Chondrocyte (in vitro differentiated cells): ENCODE data around the gene ECEL1. TPM values are rescaled to one million over a fixed set of nuclear protein-coding genes. Genes with fewer than 3 reads are reported as not detected.
A peak's percentile ranks its signal among the peaks of the same experiment; 100 is the strongest.
"Not testable (repeated sequence)": the region's sequence is repeated elsewhere in the genome, so short reads cannot be mapped to it uniquely, and the experiment has no call there.

ENCODE experiments used
- DNase-seq: peaks from one replicate; pipeline ENCODE4 v3.0.0; 2021; ENCODE audit warnings: mixed read lengths, low spot score
- H3K27ac Mint-ChIP-seq: one replicate; pipeline ENCODE4 v1.8.0; 2021; ENCODE audit warnings: mild to moderate bottlenecking, moderate library complexity, mixed read lengths; ENCODE audit not compliant: unreplicated experiment
- H3K27me3 Mint-ChIP-seq: 2 replicates; pipeline ENCODE4 v1.8.0; 2021; ENCODE audit warnings: low read depth, mixed read lengths
- H3K36me3 Mint-ChIP-seq: 2 replicates; pipeline ENCODE4 v1.8.0; 2021; ENCODE audit warnings: low read depth, mixed read lengths
- H3K4me1 Mint-ChIP-seq: 2 replicates; pipeline ENCODE4 v1.8.0; 2021; ENCODE audit warnings: low read depth, mild to moderate bottlenecking, mixed read lengths
- H3K4me3 Mint-ChIP-seq: one replicate; pipeline ENCODE4 v1.8.0; 2021; ENCODE audit warnings: mild to moderate bottlenecking, moderate library complexity, mixed read lengths; ENCODE audit not compliant: unreplicated experiment
- H3K9me3 Mint-ChIP-seq: 2 replicates; pipeline ENCODE4 v1.8.0; 2021; ENCODE audit warnings: low read depth, mixed read lengths
- total RNA-seq: library from RNA; stranded (reverse); gene quantifications from 3 replicates; pipeline ENCODE4 v1.2.1, GENCODE V29; 2021
- TF ChIP-seq, protein P1 (sequence below): fragments of 200-600 bp; sonication (generic); IDR thresholded peaks from 2 replicates; pipeline ENCODE4 v1.5.0; 2021; ENCODE audit warnings: antibody characterized with exemption, mild to moderate bottlenecking, moderate library complexity

Gene ECEL1
- total RNA-seq, 1 donor from 2014 or later: 0.12 TPM

DNA sequence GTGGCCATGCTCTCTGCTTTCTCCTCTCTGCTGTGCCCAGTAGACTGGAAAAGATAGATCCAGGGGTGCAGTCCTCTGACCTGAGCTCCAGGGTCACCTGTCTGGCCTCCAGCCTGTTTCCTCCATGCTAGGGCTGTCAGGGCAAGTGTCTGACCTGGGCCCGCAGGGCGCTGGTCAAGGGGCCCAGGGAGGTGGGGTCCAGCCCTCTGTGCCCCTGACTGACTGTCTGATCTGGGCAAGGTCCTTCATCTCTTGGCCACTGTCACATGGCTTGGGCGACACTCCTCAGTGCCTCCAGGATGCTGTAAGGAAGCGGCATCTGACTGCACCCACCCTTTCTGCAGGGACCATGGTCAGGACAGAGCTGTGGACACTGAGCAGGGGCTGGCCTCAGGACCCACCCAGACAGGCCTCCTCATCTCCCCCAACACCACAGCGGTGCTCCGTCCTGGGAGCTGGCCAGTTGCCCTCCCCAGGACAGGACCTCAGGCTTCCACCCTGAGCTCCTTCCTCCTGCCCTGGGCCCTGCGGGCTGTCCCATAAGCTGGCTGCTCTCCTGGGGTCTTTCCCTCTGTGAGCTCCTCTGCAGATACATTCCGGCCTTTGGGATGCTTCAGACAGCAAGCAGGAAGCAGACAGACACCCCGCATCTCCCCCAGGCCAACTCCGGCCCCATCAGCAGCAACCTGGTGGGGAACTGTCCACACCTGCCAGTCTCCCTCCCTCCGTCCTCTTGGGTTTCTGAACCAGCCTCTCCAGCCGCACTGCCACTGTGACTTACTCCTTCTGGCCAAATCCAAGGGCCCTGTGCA is 52.9 kb downstream of the ECEL1 start:
- no peaks in the 10 kb centered on the region for H3K36me3 Mint-ChIP-seq
- H3K27me3 Mint-ChIP-seq: peaks cover 11% of the 10 kb centered on the region
- no peak overlapping the region for H3K27ac Mint-ChIP-seq
- H3K4me1 Mint-ChIP-seq: no peaks in the 10 kb centered on the region
- TF ChIP-seq, protein P1, sequence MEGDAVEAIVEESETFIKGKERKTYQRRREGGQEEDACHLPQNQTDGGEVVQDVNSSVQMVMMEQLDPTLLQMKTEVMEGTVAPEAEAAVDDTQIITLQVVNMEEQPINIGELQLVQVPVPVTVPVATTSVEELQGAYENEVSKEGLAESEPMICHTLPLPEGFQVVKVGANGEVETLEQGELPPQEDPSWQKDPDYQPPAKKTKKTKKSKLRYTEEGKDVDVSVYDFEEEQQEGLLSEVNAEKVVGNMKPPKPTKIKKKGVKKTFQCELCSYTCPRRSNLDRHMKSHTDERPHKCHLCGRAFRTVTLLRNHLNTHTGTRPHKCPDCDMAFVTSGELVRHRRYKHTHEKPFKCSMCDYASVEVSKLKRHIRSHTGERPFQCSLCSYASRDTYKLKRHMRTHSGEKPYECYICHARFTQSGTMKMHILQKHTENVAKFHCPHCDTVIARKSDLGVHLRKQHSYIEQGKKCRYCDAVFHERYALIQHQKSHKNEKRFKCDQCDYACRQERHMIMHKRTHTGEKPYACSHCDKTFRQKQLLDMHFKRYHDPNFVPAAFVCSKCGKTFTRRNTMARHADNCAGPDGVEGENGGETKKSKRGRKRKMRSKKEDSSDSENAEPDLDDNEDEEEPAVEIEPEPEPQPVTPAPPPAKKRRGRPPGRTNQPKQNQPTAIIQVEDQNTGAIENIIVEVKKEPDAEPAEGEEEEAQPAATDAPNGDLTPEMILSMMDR: no peak
- no peak overlapping the region for H3K4me3 Mint-ChIP-seq
- H3K9me3 Mint-ChIP-seq: no peaks in the 10 kb centered on the region
- no peak for DNase-seq

DNA sequence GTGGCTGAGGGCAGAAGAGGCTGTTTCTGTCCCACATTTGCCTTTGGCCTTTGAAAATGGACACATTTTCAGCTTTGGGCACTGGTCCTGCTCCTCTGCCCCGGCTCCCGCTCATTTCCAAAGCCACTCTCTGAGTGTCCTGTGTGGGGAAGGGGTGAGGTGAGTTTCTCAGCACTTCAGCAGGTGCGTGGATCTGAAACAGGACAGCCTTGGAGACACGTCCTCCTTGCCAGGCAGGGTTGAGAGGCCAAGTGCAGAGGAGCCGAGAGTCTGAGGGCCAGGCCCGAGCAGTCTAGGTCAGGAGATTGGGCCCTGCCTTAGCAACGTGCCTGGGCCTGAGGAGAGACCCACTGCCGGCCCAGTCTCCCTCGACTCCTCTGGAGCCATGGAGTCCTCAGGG is 53.5 kb downstream of the ECEL1 start:
- Mint-ChIP-seq H3K4me3 (no peak overlapping the region), H3K4me1 (no peaks in the 10 kb centered on the region), H3K27me3 (peaks cover 11% of the 10 kb centered on the region), H3K27ac (no peak overlapping the region), H3K36me3 (no peaks in the 10 kb centered on the region), H3K9me3 (no peaks in the 10 kb centered on the region)
- DNase-seq: no peak
- TF ChIP-seq, protein P1: no peak

DNA sequence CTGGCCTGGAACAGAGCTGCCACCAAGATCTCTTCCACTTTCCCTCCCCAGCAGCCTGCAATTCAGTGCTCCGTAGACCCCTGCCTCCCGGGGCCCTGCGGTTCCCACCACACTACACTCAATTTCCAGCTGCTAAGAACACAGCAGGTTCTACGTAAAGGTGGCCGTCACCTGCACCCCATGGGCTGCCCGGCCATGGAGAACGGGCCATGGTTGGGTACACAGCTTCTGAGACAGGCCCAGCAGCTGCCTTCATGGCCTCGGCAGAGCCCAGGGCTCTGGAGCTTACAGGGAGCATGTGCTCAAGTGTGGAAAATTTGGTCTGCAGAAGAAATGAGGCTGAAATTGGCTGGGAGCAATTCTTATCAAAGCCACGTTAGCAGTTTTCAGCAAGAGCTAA is 54.0 kb downstream of the ECEL1 start:
- H3K27ac Mint-ChIP-seq, H3K4me3 Mint-ChIP-seq, H3K9me3 Mint-ChIP-seq, DNase-seq, H3K36me3 Mint-ChIP-seq, H3K4me1 Mint-ChIP-seq: not testable (repeated sequence)
- peaks cover 11% of the 10 kb centered on the region for H3K27me3 Mint-ChIP-seq

DNA sequence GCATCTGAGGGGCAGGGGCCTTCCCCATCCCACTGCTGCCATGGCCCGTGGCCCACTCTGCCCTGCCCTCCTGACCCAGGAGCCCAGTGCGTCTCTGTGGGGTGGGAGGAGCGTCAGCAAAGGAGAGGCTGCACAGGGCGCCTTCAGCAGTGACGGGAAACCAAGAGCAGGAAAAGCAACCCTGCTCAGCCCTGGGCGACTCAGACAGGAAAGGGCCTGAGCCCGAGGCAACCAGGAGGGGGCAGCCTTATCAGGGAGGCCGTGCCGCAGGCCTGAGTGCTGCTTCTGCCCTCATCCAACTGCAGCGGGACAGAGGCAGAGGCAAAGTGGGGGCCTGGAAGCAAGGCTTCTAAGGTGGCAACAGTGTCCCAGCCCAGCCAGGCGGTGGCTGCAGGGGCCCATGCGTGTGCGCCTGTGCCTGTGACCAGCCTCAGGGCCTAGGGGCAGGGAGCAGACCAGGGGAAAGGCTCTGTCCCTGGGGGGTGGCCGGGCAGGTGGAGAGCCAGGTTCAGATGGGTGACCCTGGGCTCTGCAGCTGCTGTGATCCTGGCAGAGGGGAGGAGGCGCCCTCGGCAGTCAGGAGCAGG is 54.9 kb downstream of the ECEL1 start:
- no peaks in the 10 kb centered on the region for H3K36me3 Mint-ChIP-seq
- no peak overlapping the region for H3K27ac Mint-ChIP-seq
- H3K4me3 Mint-ChIP-seq: no peak overlapping the region
- TF ChIP-seq, protein P1: peak; percentile 31
- peaks cover 6% of the 10 kb centered on the region for H3K27me3 Mint-ChIP-seq
- H3K4me1 Mint-ChIP-seq: no peaks in the 10 kb centered on the region
- no peaks in the 10 kb centered on the region for H3K9me3 Mint-ChIP-seq
- DNase-seq: no peak

DNA sequence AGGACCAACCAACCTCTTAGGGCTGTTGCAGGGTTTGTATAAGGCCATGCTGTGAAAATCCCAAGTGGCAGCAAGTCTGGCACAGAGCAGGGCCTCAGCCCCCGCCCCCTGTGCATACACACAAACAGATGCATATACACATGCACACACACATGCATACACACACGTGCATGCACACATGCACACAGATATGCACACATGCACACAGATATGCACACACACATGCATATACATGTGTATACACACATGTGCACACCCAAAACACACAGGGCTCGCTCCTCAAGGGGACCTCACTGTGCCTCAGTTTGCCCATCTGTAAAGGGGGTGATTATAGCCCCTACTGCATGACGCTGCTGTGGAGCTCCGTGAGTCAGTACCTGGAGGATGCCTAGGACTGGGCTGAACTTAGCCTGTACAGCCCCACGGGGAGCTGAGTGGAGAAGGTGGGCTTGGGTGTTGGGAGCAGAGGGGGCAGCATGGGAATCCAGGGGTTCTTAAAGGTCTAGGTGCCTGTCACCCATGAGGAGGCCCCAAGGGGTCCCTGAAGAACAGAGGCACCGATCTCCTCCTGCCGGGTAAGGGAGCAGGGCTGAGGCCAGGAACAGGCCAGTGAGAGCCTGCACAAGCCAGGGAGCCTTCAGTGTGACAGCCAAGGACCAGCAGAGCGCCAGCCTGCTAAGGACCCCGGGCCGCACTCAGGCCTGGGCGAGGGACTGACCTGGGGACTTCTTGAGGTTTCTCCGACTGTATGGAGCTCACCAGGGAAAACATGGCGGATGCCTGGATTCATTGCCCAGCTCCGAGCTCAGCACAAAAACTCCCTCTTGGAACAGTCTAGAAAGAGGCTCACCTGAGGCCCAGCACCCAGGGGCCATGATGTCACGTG is 55.7 kb downstream of the ECEL1 start:
- H3K4me3 Mint-ChIP-seq: no peak overlapping the region
- H3K9me3 Mint-ChIP-seq: no peaks in the 10 kb centered on the region
- H3K27me3 Mint-ChIP-seq: peaks cover 5% of the 10 kb centered on the region
- H3K36me3 Mint-ChIP-seq: no peaks in the 10 kb centered on the region
- H3K27ac Mint-ChIP-seq: no peak overlapping the region
- no peaks in the 10 kb centered on the region for H3K4me1 Mint-ChIP-seq
- DNase-seq: no peak
- TF ChIP-seq, protein P1: no peak

Other genes with a start within 250 kb of the ECEL1 start
- not detected in 3 replicates for gene ALPP, start 109.1 kb downstream of the ECEL1 start, total RNA-seq
- not detected in 3 replicates for gene ALPG, start 81.0 kb downstream of the ECEL1 start, total RNA-seq
- gene ALPI, start 31.7 kb downstream of the ECEL1 start, total RNA-seq: not detected in 3 replicates
- gene PRSS56, start 32.6 kb upstream of the ECEL1 start, total RNA-seq: not detected in 3 replicates
- not detected in 3 replicates for gene CHRND, start 38.3 kb upstream of the ECEL1 start, total RNA-seq
- gene CHRNG, start 51.9 kb upstream of the ECEL1 start, total RNA-seq: not detected in 3 replicates
- 3.2 to 6.7 TPM (median 3.3 TPM) in 3 replicates for gene TIGD1, start 62.7 kb upstream of the ECEL1 start, total RNA-seq
- gene EIF4E2, start 62.9 kb upstream of the ECEL1 start, total RNA-seq: 87.1 to 95.7 TPM (median 89.3 TPM) in 3 replicates
- gene EFHD1, start 145.8 kb upstream of the ECEL1 start, total RNA-seq: 109 to 178 TPM (median 175 TPM) in 3 replicates
- gene GIGYF2, start 209.5 kb upstream of the ECEL1 start, total RNA-seq: 45.4 to 60.4 TPM (median 45.6 TPM) in 3 replicates